ENCODE results near the gene DENND1A. TPM values are rescaled to one million over a fixed set of nuclear protein-coding genes. Genes with fewer than 3 reads are reported as not detected.

The DENND1A gene
- total RNA-seq, 1 experiment from 2014 or later = 23.5 TPM

DNA sequence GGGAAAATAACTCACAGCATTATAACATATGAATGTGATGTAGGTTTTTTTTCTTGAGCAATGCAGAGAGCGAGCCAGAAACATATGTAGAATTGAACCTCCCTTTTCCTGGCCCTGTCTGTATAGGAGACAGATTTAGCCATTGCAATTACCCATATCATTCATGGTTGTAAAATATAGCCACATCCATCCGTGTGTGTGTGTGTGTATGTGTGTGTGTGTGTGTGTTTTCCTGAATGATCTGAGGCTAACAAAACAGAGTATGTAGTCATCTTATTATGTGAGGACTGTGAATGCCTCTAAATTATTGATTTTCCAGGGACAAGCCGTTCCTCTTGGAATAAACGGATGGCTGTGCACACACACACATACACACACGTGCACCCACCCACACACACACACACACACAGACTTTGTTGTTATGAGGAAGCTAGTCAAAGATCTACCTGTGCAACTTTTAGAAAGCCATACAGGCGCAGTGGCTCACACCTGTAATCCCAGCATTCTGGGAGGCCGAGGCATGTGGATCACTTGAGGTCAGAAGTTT is 11.7 kb upstream of the DENND1A start:
- ATAC-seq = no peak
- CTCF ChIA-PET = no interaction called here
- no peaks in the 10 kb centered on the region for H3K4me1 Mint-ChIP-seq

More for the DNA sequence above, 11.7 kb upstream of the DENND1A start:
- Mint-ChIP-seq H3K27ac (no peak overlapping the region), H3K36me3 (peaks cover 4% of the 10 kb centered on the region), H3K9me3 (peaks cover 3% of the 10 kb centered on the region), H3K27me3 (ENCODE audit: low read depth) (peaks cover 3% of the 10 kb centered on the region), H3K4me3 (no peak overlapping the region)
- POLR2A ChIA-PET = no interaction called here
- no peak for DNase-seq (ENCODE audit: low spot score)
- TF ChIP-seq ZNF121 (CRISPR knock-in tag; IDR thresholded peaks at IDR 0.05) (no peak), SMAD4 (CRISPR knock-in tag; IDR thresholded peaks at IDR 0.05) (no peak), ZNF671 (CRISPR knock-in tag; IDR thresholded peaks at IDR 0.05) (no peak), ZNF138 (CRISPR knock-in tag; conservative IDR thresholded peaks at IDR 0.05) (no peak), MXD4 (CRISPR knock-in tag; IDR thresholded peaks at IDR 0.05; ENCODE audit: borderline replicate concordance) (no peak), OVOL2 (CRISPR knock-in tag; IDR thresholded peaks at IDR 0.05; ENCODE audit: borderline replicate concordance) (no peak), SMAD3 (CRISPR knock-in tag; IDR thresholded peaks at IDR 0.05; ENCODE audit: borderline replicate concordance) (no peak), NFYB (CRISPR knock-in tag; conservative IDR thresholded peaks at IDR 0.05; ENCODE audit: low read depth) (no peak), NFE2L1 (CRISPR knock-in tag; IDR thresholded peaks at IDR 0.05) (no peak), ELF4 (CRISPR knock-in tag; IDR thresholded peaks at IDR 0.05; ENCODE audit: low read depth) (no peak), ZBTB21 (CRISPR knock-in tag; IDR thresholded peaks at IDR 0.05; ENCODE audit: borderline replicate concordance) (no peak), GABPB1 (CRISPR knock-in tag; IDR thresholded peaks at IDR 0.05) (no peak)
- TF ChIP-seq, protein P1, sequence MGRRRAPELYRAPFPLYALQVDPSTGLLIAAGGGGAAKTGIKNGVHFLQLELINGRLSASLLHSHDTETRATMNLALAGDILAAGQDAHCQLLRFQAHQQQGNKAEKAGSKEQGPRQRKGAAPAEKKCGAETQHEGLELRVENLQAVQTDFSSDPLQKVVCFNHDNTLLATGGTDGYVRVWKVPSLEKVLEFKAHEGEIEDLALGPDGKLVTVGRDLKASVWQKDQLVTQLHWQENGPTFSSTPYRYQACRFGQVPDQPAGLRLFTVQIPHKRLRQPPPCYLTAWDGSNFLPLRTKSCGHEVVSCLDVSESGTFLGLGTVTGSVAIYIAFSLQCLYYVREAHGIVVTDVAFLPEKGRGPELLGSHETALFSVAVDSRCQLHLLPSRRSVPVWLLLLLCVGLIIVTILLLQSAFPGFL (CRISPR knock-in tag; IDR thresholded peaks at IDR 0.05; ENCODE audit: borderline replicate concordance) = no peak
- TF ChIP-seq, protein P2, sequence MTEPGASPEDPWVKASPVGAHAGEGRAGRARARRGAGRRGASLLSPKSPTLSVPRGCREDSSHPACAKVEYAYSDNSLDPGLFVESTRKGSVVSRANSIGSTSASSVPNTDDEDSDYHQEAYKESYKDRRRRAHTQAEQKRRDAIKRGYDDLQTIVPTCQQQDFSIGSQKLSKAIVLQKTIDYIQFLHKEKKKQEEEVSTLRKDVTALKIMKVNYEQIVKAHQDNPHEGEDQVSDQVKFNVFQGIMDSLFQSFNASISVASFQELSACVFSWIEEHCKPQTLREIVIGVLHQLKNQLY (CRISPR knock-in tag; IDR thresholded peaks at IDR 0.05) = no peak
- TF ChIP-seq, protein P3, sequence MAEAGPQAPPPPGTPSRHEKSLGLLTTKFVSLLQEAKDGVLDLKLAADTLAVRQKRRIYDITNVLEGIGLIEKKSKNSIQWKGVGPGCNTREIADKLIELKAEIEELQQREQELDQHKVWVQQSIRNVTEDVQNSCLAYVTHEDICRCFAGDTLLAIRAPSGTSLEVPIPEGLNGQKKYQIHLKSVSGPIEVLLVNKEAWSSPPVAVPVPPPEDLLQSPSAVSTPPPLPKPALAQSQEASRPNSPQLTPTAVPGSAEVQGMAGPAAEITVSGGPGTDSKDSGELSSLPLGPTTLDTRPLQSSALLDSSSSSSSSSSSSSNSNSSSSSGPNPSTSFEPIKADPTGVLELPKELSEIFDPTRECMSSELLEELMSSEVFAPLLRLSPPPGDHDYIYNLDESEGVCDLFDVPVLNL (CRISPR knock-in tag; IDR thresholded peaks at IDR 0.05; ENCODE audit: borderline replicate concordance, low read depth) = no peak
- TF ChIP-seq, protein P4, sequence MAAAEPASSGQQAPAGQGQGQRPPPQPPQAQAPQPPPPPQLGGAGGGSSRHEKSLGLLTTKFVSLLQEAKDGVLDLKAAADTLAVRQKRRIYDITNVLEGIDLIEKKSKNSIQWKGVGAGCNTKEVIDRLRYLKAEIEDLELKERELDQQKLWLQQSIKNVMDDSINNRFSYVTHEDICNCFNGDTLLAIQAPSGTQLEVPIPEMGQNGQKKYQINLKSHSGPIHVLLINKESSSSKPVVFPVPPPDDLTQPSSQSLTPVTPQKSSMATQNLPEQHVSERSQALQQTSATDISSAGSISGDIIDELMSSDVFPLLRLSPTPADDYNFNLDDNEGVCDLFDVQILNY (CRISPR knock-in tag; IDR thresholded peaks at IDR 0.05) = no peak
- TF ChIP-seq, protein P5, sequence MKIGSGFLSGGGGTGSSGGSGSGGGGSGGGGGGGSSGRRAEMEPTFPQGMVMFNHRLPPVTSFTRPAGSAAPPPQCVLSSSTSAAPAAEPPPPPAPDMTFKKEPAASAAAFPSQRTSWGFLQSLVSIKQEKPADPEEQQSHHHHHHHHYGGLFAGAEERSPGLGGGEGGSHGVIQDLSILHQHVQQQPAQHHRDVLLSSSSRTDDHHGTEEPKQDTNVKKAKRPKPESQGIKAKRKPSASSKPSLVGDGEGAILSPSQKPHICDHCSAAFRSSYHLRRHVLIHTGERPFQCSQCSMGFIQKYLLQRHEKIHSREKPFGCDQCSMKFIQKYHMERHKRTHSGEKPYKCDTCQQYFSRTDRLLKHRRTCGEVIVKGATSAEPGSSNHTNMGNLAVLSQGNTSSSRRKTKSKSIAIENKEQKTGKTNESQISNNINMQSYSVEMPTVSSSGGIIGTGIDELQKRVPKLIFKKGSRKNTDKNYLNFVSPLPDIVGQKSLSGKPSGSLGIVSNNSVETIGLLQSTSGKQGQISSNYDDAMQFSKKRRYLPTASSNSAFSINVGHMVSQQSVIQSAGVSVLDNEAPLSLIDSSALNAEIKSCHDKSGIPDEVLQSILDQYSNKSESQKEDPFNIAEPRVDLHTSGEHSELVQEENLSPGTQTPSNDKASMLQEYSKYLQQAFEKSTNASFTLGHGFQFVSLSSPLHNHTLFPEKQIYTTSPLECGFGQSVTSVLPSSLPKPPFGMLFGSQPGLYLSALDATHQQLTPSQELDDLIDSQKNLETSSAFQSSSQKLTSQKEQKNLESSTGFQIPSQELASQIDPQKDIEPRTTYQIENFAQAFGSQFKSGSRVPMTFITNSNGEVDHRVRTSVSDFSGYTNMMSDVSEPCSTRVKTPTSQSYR (CRISPR knock-in tag; IDR thresholded peaks at IDR 0.05) = no peak
- TF ChIP-seq, protein P6, sequence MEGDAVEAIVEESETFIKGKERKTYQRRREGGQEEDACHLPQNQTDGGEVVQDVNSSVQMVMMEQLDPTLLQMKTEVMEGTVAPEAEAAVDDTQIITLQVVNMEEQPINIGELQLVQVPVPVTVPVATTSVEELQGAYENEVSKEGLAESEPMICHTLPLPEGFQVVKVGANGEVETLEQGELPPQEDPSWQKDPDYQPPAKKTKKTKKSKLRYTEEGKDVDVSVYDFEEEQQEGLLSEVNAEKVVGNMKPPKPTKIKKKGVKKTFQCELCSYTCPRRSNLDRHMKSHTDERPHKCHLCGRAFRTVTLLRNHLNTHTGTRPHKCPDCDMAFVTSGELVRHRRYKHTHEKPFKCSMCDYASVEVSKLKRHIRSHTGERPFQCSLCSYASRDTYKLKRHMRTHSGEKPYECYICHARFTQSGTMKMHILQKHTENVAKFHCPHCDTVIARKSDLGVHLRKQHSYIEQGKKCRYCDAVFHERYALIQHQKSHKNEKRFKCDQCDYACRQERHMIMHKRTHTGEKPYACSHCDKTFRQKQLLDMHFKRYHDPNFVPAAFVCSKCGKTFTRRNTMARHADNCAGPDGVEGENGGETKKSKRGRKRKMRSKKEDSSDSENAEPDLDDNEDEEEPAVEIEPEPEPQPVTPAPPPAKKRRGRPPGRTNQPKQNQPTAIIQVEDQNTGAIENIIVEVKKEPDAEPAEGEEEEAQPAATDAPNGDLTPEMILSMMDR (IDR thresholded peaks at IDR 0.05) = no peak
- TF ChIP-seq, protein P7, sequence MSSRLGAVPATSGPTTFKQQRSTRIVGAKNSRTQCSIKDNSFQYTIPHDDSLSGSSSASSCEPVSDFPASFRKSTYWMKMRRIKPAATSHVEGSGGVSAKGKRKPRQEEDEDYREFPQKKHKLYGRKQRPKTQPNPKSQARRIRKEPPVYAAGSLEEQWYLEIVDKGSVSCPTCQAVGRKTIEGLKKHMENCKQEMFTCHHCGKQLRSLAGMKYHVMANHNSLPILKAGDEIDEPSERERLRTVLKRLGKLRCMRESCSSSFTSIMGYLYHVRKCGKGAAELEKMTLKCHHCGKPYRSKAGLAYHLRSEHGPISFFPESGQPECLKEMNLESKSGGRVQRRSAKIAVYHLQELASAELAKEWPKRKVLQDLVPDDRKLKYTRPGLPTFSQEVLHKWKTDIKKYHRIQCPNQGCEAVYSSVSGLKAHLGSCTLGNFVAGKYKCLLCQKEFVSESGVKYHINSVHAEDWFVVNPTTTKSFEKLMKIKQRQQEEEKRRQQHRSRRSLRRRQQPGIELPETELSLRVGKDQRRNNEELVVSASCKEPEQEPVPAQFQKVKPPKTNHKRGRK (CRISPR knock-in tag; IDR thresholded peaks at IDR 0.05; ENCODE audit: borderline replicate concordance) = no peak
